GM12864 (cell line): Measurements from ENCODE around the gene EPOP.
"Not testable (repeated sequence)": the region's sequence is repeated elsewhere in the genome, so short reads cannot be mapped to it uniquely, and the experiment has no call there.

Experiments
- DNase-seq: peaks from one replicate; pipeline ENCODE4 v3.0.0-alpha.2; 2011; ENCODE audit warnings: low read depth
- H3K4me3 ChIP-seq: 2 replicates; pipeline ENCODE4 v1.5.1; 2011; ENCODE audit warnings: mild to moderate bottlenecking, low read depth, low read length, control low read depth
- TF ChIP-seq, protein P1 (sequence below): IDR thresholded peaks from 2 replicates; pipeline ENCODE4 v1.5.1; 2011; ENCODE audit warnings: low read depth, mild to moderate bottlenecking, moderate library complexity, low read length, control low read depth, inconsistent platforms; ENCODE audit errors: missing control alignments

The EPOP gene

DNA sequence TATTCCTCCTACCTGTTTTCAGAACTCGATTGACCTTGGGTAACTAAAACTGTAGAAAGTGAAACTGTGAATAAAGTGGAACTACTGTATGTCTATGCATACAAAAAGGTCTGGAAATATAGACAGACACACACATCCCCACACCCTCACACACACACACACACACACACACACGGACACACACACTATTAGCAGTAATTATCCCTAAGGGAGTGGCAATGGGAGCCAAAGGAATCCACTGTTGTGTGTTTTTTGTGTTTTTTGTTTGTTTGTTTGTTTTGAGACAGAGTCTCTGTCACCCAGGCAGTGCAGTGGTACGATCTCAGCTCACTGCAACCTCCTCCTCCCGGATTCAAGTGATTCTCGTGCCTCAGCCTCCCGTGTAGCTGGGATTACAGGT lies 42.4 kb downstream of the EPOP start:
- no peak overlapping the region for H3K4me3 ChIP-seq
- DNase-seq: no peak
- TF ChIP-seq, protein P1, sequence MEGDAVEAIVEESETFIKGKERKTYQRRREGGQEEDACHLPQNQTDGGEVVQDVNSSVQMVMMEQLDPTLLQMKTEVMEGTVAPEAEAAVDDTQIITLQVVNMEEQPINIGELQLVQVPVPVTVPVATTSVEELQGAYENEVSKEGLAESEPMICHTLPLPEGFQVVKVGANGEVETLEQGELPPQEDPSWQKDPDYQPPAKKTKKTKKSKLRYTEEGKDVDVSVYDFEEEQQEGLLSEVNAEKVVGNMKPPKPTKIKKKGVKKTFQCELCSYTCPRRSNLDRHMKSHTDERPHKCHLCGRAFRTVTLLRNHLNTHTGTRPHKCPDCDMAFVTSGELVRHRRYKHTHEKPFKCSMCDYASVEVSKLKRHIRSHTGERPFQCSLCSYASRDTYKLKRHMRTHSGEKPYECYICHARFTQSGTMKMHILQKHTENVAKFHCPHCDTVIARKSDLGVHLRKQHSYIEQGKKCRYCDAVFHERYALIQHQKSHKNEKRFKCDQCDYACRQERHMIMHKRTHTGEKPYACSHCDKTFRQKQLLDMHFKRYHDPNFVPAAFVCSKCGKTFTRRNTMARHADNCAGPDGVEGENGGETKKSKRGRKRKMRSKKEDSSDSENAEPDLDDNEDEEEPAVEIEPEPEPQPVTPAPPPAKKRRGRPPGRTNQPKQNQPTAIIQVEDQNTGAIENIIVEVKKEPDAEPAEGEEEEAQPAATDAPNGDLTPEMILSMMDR: no peak

DNA sequence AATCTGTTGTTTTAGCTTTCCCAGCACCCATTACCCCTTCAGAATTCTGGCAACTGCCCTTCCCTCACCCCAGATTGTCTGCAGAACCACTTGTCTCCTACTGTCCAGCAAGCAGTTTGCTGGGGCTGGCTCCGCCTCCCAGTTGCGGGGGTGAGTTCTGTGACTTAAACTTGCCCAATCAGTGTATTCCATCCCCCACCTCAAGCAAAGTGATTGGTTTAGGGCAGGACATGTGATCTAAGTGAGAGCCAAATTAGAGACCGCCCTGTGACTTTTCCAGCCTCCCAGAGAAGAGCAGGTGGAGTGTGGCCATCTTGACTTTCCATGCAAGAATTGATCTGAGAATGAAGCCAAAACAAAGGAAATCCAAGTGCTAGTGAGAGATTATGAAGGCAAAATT lies 46.3 kb downstream of the EPOP start:
- H3K4me3 ChIP-seq: no peak overlapping the region
- TF ChIP-seq, protein P1: no peak
- DNase-seq: no peak

DNA sequence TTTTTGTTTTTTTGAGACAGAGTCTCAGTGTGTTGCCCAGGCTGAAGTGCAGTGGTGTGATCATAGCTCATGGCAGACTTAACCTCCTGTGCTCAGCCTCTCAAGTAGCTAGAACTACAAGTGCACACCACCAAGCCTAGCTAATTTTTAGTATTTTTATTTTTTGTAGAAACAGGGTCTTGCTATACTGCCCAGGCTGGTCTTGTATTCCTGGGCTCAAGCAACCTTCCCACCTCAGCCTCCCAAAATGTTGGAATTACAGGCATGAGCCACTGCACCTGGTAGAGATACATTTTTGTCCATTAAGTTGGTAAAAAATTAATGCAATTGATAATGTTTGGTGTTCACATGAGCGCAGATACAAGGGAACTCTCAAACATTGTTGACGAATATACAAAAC lies 46.8 kb downstream of the EPOP start:
- no peak overlapping the region for H3K4me3 ChIP-seq
- TF ChIP-seq, protein P1: no peak
- no peak for DNase-seq

DNA sequence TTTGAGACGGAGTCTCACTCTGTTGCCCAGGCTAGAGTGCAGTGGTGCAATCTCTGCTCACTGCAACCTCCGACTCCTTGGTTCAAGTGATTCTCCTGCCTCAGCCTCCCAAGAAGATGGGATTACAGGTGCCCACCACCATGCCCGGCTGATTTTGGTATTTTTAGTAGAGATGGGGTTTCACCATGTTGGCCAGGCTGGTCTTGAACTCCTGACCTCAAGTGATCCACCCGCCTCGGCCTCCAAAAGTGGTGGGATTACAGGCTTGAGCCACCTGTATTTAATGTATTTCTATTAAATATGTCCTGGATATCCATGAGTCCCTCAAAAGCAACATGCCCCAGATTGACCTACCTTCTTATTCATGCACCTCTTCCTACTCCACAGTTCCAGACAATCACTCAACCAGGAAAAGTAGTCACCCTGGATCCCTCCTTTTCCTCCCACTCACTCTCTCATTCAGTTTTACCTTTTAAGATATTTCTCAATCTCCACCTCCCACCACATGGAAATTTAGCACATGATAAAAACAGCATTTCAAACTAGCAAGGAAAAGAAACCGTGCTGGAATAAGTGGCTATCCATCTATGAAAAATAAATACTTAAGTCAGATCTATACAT lies 48.0 kb downstream of the EPOP start:
- not testable (repeated sequence) for DNase-seq, H3K4me3 ChIP-seq

DNA sequence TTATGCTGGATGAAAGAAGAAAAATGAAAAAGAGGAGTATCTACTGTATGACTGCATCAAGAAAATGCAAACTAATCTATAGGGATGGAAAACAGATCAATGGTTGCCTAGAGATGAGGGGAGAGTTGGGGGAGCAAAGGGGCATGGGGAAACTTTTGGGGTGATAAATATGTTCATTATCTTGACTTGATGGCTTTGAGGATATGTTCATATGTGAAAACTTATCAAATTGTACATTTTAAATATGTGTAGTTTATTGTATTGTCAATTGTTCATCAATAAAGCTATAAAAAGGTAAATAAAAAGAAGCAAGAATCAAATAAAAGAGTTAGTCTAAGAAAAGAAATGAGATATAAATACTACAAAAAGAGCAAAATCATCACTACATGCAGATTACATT lies 49.3 kb downstream of the EPOP start:
- DNase-seq: no peak
- no peak overlapping the region for H3K4me3 ChIP-seq
- TF ChIP-seq, protein P1: no peak

DNA sequence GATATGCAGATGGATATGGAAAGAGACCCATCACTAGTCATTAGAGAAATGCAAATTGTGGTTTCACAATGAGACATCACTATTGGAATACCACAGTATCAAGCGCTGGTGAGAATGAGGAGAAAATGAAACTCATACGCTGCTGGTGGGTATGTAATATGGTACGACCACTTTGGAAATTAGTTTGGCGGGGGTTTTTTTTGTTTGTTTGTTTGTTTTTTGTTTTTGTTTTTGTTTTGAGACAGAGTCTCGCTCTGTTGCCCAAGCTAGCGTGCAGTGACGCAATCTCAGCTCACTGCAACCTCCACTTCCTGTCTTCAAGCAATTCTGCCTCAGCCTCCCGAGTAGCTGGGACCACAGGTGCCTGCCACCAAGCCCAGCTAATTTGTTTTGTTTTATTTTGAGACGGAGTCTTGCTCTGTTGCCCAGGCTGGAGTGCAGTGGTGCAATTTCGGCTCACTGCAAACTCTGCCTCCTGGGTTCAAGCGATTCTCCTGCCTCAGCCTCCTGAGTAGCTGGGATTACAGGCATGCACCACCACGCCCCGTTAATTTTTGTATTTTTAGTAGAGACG lies 49.9 kb downstream of the EPOP start:
- peak; percentile 70 for DNase-seq
- peak overlapping the region; percentile 37 for H3K4me3 ChIP-seq
